K562 (cell line): ENCODE data around the gene VSIG10L. TPM values are rescaled to one million over a fixed set of nuclear protein-coding genes. Genes with fewer than 3 reads are reported as not detected.

Source experiments
- ATAC-seq: fragments of 200-7000 bp; cut with Tn5 transposase; 3 replicates; pipeline ENCODE4 v1.9.1; 2020; ENCODE audit warnings: moderate library complexity
- BruUV-seq: library from RNA; stranded (reverse); fragments of 400-500 nt; replicated peaks from 2 replicates; lab custom pipeline; 2021; lab: Mats Ljungman, UMichigan
- CTCF ChIA-PET: fragments of 300-600 bp; formaldehyde crosslinking; extraction: SDS; loops from one replicate; lab custom pipeline; 2021; ENCODE audit warnings: low intra/inter-chr PET ratio; lab: Yijun Ruan, JAX
- POLR2A ChIA-PET: fragments of 300-600, 350-650 bp; sonication (Branson Sonifier 250); formaldehyde crosslinking; extraction: SDS; loops from one replicate; lab custom pipeline; 2021; ENCODE audit warnings: antibody characterized with exemption, inconsistent platforms; lab: Yijun Ruan, JAX
- DNase-seq, 4 experiments: peaks; one replicate each; pipeline versions ENCODE4 v3.0.0 to v3.0.0-alpha.2; 2011 to 2018; ENCODE audit warnings: low spot score in 3 of 4, mixed read lengths in 3 of 4; ENCODE audit errors: extremely low read depth in 1 of 4
- FAIRE-seq: peaks from 2 replicates; lab custom pipeline; 2011; peaks lifted over from hg19 to GRCh38; lab: Jason Lieb, UNC
- H2AFZ ChIP-seq: 2 replicates; pipeline ENCODE4 v1.6.0; 2011; ENCODE audit warnings: low read depth, low read length, control low read depth, inconsistent platforms
- H3K27ac ChIP-seq: fragments of 200-600 bp; 3 replicates; pipeline ENCODE4 v1.8.0; 2011; ENCODE audit warnings: low read depth, mild to moderate bottlenecking, control low read depth, inconsistent platforms, low read length, moderate library complexity, mixed read lengths; ENCODE audit errors: extremely low read depth
- H3K27me3 ChIP-seq, 2 experiments: fragments of 300-600 bp in 1 of 2; 2 replicates in 1 of 2; 3 replicates in 1 of 2; pipeline versions ENCODE4 v1.6.0 to v1.8.0; 2011; ENCODE audit warnings: inconsistent platforms in 2 of 2, low read length in 2 of 2, mild to moderate bottlenecking in 1 of 2, mixed read lengths in 1 of 2, moderate library complexity in 1 of 2; ENCODE audit not compliant: control insufficient read depth in 2 of 2, insufficient read depth in 2 of 2
- H3K36me3 ChIP-seq: fragments of 300-600 bp; 3 replicates; pipeline ENCODE4 v1.8.0; 2011; ENCODE audit warnings: mild to moderate bottlenecking, low read length, inconsistent platforms; ENCODE audit not compliant: control insufficient read depth, insufficient read depth
- H3K4me1 ChIP-seq, 2 experiments: fragments of 200-600 bp in 1 of 2; replicated peaks in 1 of 2; 2 replicates in 1 of 2; 3 replicates in 1 of 2; pipeline versions ENCODE4 v1.5.1 to v1.8.0; 2011; ENCODE audit warnings: inconsistent platforms in 2 of 2, low read length in 2 of 2, mild to moderate bottlenecking in 1 of 2, mixed read lengths in 1 of 2, moderate library complexity in 1 of 2; ENCODE audit not compliant: control insufficient read depth in 2 of 2, insufficient read depth in 2 of 2
- H3K4me2 ChIP-seq: 2 replicates; pipeline ENCODE4 v1.6.1; 2011; ENCODE audit warnings: low read length, control low read depth, inconsistent platforms, mixed read lengths; ENCODE audit not compliant: insufficient read depth
- H3K4me3 ChIP-seq: fragments of 200-600 bp; sonication (generic), shearing (Covaris generic); 2 replicates; pipeline ENCODE4 v1.5.1; 2016; ENCODE audit warnings: control low read depth, inconsistent platforms
- H3K79me2 ChIP-seq: fragments of 200-600 bp; 3 replicates; pipeline ENCODE4 v1.8.0; 2011; ENCODE audit warnings: low read length, inconsistent platforms; ENCODE audit not compliant: control insufficient read depth, insufficient read depth
- H3K9ac ChIP-seq, 2 experiments: 2 replicates each; pipeline versions ENCODE4 v1.6.0 to v1.6.1; 2011; ENCODE audit warnings: low read depth in 2 of 2, low read length in 2 of 2, control low read depth in 1 of 2, inconsistent platforms in 1 of 2, mild to moderate bottlenecking in 1 of 2, mixed read lengths in 1 of 2; ENCODE audit not compliant: insufficient read depth in 1 of 2
- H3K9me1 ChIP-seq: one replicate; pipeline ENCODE4 v1.6.0; 2011; ENCODE audit warnings: inconsistent platforms, mild to moderate bottlenecking, low read length, moderate library complexity; ENCODE audit not compliant: control insufficient read depth, insufficient read depth
- H3K9me3 ChIP-seq: replicated peaks from 2 replicates; pipeline ENCODE4 v1.5.1; 2011; ENCODE audit warnings: low read depth, low read length, inconsistent platforms; ENCODE audit not compliant: control insufficient read depth, insufficient read depth
- H4K20me1 ChIP-seq: replicated peaks from 2 replicates; pipeline ENCODE4 v1.6.1; 2011; ENCODE audit warnings: low read length, inconsistent platforms, mixed read lengths; ENCODE audit not compliant: control insufficient read depth, insufficient read depth
- COPS2 ChIP-seq: fragments of 450-650 bp; conservative IDR thresholded peaks from 2 replicates; pipeline ENCODE4 v1.6.1; 2016; ENCODE audit warnings: mild to moderate bottlenecking, moderate library complexity
- EP300 ChIP-seq: IDR thresholded peaks from 2 replicates; pipeline ENCODE4 v1.6.1; 2012; ENCODE audit warnings: low read length, improper control_type of control experiment
- GTF2F1 ChIP-seq: IDR thresholded peaks from 2 replicates; pipeline ENCODE4 v1.6.1; 2011; ENCODE audit warnings: low read depth, low read length, improper control_type of control experiment
- MYNN ChIP-seq, 2 experiments: sonication (generic); formaldehyde crosslinking in 1 of 2; IDR thresholded peaks; 2 replicates each; pipeline versions ENCODE4 v1.5.0 to v1.6.1; 2016 to 2020; ENCODE audit warnings: antibody characterized with exemption in 1 of 2, missing genetic modification reagents in 1 of 2
- RUNX1 ChIP-seq: sonication (generic); IDR thresholded peaks from 2 replicates; pipeline ENCODE4 v1.6.1; 2016; ENCODE audit warnings: antibody characterized with exemption, low read depth
- SMAD2 ChIP-seq: fragments of 150-350 bp; IDR thresholded peaks from 2 replicates; pipeline ENCODE4 v1.6.1; 2014; ENCODE audit warnings: low read depth, mild to moderate bottlenecking, low read length
- SMARCC2 ChIP-seq: fragments of 450-650 bp; IDR thresholded peaks from 2 replicates; pipeline ENCODE4 v1.6.1; 2017; ENCODE audit warnings: antibody characterized with exemption, moderate library complexity, mild to moderate bottlenecking, low read depth
- ZBTB40 ChIP-seq, 2 experiments: fragments of 450-650 bp in 1 of 2; sonication (generic) in 1 of 2; formaldehyde crosslinking in 1 of 2; IDR thresholded peaks; 2 replicates each; pipeline versions ENCODE4 v1.7.1 to v1.9.0; 2016 to 2022; ENCODE audit warnings: inconsistent platforms in 1 of 2, mild to moderate bottlenecking in 1 of 2, missing genetic modification reagents in 1 of 2
- WGBS: fragments of 100-300 bp; shearing (Covaris generic); methylation state at CpG from one replicate; pipeline ENCODE4 v1.1.6; 2016; ENCODE audit warnings: low coverage, mixed read lengths; ENCODE audit not compliant: insufficient coverage; ENCODE audit errors: missing lambda C conversion rate; 5-methylcytosine and 5-hydroxymethylcytosine counted together
- in situ Hi-C: fragments of 300-500 bp; cut with MboI; formaldehyde crosslinking; loops from 4 replicates; pipeline ENCODE4 v1.15.0; 2018; ENCODE audit warnings: inconsistent platforms, mixed read lengths
- intact Hi-C: fragments of 100-400 bp; cut with micrococcal nuclease; formaldehyde crosslinking; loops from 2 replicates; pipeline ENCODE4 v1.14.2; 2022
- polyA plus RNA-seq, 8 experiments: library from polyadenylated mRNA; depleted of rRNA in 4 of 8; stranded (reverse) in 5 of 8; unstranded in 3 of 8; fragments of >200 nt; fragmentation: Nextera tagmentation in 2 of 8; fragmentation: Illumina TruSeq in 1 of 8; extraction: Ambion mirVana in 2 of 8; extraction: Trizol in 1 of 8; gene quantifications; 2 replicates each; pipeline versions ENCODE4 v1.2.1 to v1.2.3, GENCODE V29; 2011 to 2014; ENCODE audit warnings: inconsistent platforms in 1 of 8, missing spikeins in 1 of 8
- total RNA-seq, 7 experiments: library from RNA; depleted of rRNA in 6 of 7; stranded (reverse); fragments of >200 nt in 6 of 7; fragmentation: Illumina TruSeq in 2 of 7; extraction: Trizol in 2 of 7; gene quantifications; 2 replicates each; pipeline versions ENCODE4 v1.2.1 to v1.2.3, GENCODE V29; 2011 to 2021; ENCODE audit warnings: low replicate concordance in 1 of 7

The VSIG10L gene
- total and polyA plus RNA-seq, 9 of the 15 experiments (the other 6 are each of a cell fraction or from before 2014, with no cell fraction given) = 1.1 to 7.6 (median 2.2) TPM

- H3K9ac ChIP-seq = no peak overlapping the region
- ChIA-PET CTCF (no interaction called here), POLR2A (interaction anchor here (1.2 to 2.1 kb wide), 3 partner anchors 9 to 18 kb away, joined by 3 to 9 read pairs (median 3); partner anchors contain the start of gene C19orf84)
- ATAC-seq (no peak), FAIRE-seq (no peak), DNase-seq (no peak)
- H3K9me1 ChIP-seq = no peaks in the 10 kb centered on the region
- WGBS = 87% methylated on average over 2 of the region's 2 CpGs
- H3K27me3 ChIP-seq = no peaks in the 10 kb centered on the region
- H3K4me3 ChIP-seq = no peak overlapping the region
- H4K20me1 ChIP-seq = no peaks in the 10 kb centered on the region
- no peaks in the 10 kb centered on the region for H3K36me3 ChIP-seq
- 0 out of 2 replicates have a peak, but pooled peaks cover 4% of the 10 kb centered on the region for H3K9me3 ChIP-seq
- no peak overlapping the region for H3K27ac ChIP-seq
- no peaks in the 10 kb centered on the region for H3K79me2 ChIP-seq
- H2AFZ ChIP-seq = no peak overlapping the region
- in situ Hi-C loops = no loop called here
- intact Hi-C loops = no loop called here
- no peak overlapping the region for H3K4me2 ChIP-seq
- no peak for TF ChIP-seq SMARCC2
- no peak for TF ChIP-seq SMAD2
- TF ChIP-seq COPS2 = no peak
- TF ChIP-seq MYNN (IDR thresholded peaks at IDR 0.05) = no peak
- TF ChIP-seq MYNN (CRISPR knock-in tag; IDR thresholded peaks at IDR 0.05) = no peak
- TF ChIP-seq RUNX1 = no peak
- peak; percentile 78 for TF ChIP-seq ZBTB40 (IDR thresholded peaks at IDR 0.05)
- TF ChIP-seq ZBTB40 (CRISPR knock-in tag; IDR thresholded peaks at IDR 0.05) = peak; percentile 58
- no peak for TF ChIP-seq GTF2F1
- no peak for TF ChIP-seq EP300
- BruUV-seq = no TSS peak
- H3K4me1 ChIP-seq = peaks cover 19 to 22% of the 10 kb centered on the region in 2 experiments
Measured at GRCh38 chr19:51377422-51377821, 35.5 kb upstream of the VSIG10L start.
